GM10266 (cell line): ENCODE results near the gene ZNF740.

Source experiments
- DNase-seq: peaks from one replicate; pipeline ENCODE4 v3.0.0; 2012; ENCODE audit errors: extremely low spot score
- CTCF ChIP-seq: IDR thresholded peaks from 2 replicates; pipeline ENCODE4 v1.5.1; 2012; ENCODE audit warnings: mild to moderate bottlenecking, low read depth; ENCODE audit not compliant: control insufficient read depth, insufficient read depth; ENCODE audit errors: missing control alignments

Gene ZNF740, protein sequence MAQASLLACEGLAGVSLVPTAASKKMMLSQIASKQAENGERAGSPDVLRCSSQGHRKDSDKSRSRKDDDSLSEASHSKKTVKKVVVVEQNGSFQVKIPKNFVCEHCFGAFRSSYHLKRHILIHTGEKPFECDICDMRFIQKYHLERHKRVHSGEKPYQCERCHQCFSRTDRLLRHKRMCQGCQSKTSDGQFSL

GRCh38 chr12:53180220-53180930 lies at the start of gene ZNF740, which contains the start of gene CSAD:
Gene ZNF740, plus strand, starts transcription at chr12:53180722. Its CDS starts 1,262 bp downstream, at chr12:53181984.
Gene CSAD, minus strand, starts transcription at chr12:53180925. Its CDS starts 7,455 bp downstream, at chr12:53173470.
- no peak for TF ChIP-seq CTCF
- peak; percentile 99 for DNase-seq

- no peak for TF ChIP-seq CTCF
- no peak for DNase-seq
These were observed 48.7 kb upstream of the ZNF740 start for GRCh38 chr12:53131844-53132243.

DNA sequence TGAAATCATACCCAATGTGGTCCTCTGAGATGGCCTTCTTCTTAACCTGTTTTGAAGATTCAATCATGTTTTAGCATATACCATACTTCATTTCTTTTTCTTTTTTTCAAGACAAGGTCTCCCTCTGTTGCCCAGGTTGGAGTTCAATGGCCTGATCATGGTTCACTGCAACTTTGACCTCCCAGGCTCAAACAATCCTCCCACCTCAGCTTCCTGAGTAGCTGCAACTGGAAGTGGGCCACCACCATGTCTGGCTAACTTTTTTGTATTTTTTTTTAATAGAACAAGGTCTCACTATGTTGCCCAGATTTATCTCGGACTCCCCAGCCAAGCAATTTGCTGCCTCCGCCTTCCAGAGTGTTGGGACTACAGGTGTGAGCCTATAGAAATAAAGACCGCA lies 46.8 kb upstream of the ZNF740 start:
- TF ChIP-seq CTCF, result no peak
- DNase-seq, result no peak

- no peak for DNase-seq
- TF ChIP-seq CTCF, result no peak
These were observed 37.2 kb upstream of the ZNF740 start for GRCh38 chr12:53143355-53143754.

DNA sequence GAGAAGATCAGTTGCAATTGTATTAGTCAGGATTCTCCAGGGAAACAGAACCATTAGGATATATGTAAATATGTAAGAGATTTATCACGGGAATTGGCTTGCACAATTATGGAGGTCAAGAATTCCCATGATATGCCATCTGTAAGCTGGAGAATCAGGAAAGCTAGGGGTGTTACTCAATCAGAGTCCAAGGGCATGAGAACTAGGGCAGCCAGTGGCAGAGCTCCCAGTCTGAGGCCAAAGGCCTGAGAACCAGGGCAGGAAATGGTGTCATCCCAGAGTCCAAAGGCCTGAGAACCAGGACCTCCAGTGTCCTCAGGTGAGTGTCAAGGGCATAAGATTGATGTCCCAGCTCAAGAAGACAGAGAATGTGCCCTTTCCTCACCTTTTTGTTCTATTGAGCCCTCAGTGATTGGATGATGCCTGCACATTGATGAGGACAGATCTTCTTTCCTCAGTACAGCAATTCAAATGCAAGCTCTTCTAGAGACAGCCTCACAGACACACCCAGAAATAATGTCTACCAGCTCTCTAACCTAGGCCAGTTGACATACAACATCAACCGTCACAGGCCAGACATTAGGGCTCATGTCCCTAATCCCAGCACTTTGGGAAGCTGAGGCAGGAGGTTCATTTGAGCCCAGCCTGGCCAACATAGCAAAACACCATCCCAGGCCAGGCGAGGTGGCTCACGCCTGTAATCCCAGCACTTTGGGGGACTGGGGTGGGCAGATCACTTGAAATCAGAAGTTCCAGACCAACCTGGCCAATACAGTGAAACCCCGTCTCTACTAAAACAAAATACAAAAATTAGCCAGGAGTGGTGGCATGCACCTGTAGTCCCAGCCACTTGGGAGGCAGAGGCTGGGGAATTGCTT lies 34.9 kb upstream of the ZNF740 start:
- DNase-seq, result no peak
- no peak for TF ChIP-seq CTCF

- no peak for TF ChIP-seq CTCF
- DNase-seq, result no peak
These were observed 33.3 kb upstream of the ZNF740 start for GRCh38 chr12:53147181-53147580.

- no peak for DNase-seq
- no peak for TF ChIP-seq CTCF
These were observed 32.9 kb upstream of the ZNF740 start for GRCh38 chr12:53147653-53148052.
